Limb (tissue), 2 donors: ENCODE results near the gene COBL.

Experiments used
- DNase-seq, 2 donors: peaks; one replicate each; pipeline ENCODE4 v3.0.0-alpha.2; 2016; ENCODE audit errors: extremely low spot score in 2 of 2

COBL gene

GRCh38 chr7:51255536-51256208 is 60.9 kb downstream of the COBL start:
- peak; percentile 48 to 53 for DNase-seq

GRCh38 chr7:51255036-51255435 is 61.6 kb downstream of the COBL start:
- DNase-seq: no peak

GRCh38 chr7:51253157-51253556 is 63.5 kb downstream of the COBL start:
- no peak for DNase-seq

- no peak for DNase-seq
Observed at GRCh38 chr7:51251290-51251689, 65.3 kb downstream of the COBL start.

- DNase-seq: no peak
Observed at GRCh38 chr7:51250512-51250911, 66.1 kb downstream of the COBL start.

- no peak for DNase-seq
Observed at GRCh38 chr7:51249991-51250390, 66.6 kb downstream of the COBL start.

GRCh38 chr7:51249187-51249945 is 67.2 kb downstream of the COBL start:
- no peak for DNase-seq

GRCh38 chr7:51246258-51247245 is 70.1 kb downstream of the COBL start:
- DNase-seq: peak in 1 of 2 donors; percentile 37

- no peak for DNase-seq
Observed at GRCh38 chr7:51244885-51245284, 71.7 kb downstream of the COBL start.

- peak in 1 of 2 donors; percentile 9 for DNase-seq
Observed at GRCh38 chr7:51244053-51244452, 72.6 kb downstream of the COBL start.

GRCh38 chr7:51243631-51244030 is 73.0 kb downstream of the COBL start:
- DNase-seq: peak in 1 of 2 donors; percentile 9

GRCh38 chr7:51242881-51243518 is 73.6 kb downstream of the COBL start:
- peak in 1 of 2 donors; percentile 15 for DNase-seq

GRCh38 chr7:51242007-51242691 is 74.5 kb downstream of the COBL start:
- no peak for DNase-seq

- no peak for DNase-seq
Observed at GRCh38 chr7:51240868-51241267, 75.7 kb downstream of the COBL start.

GRCh38 chr7:51239691-51240090 is 76.9 kb downstream of the COBL start:
- no peak for DNase-seq

- no peak for DNase-seq
Observed at GRCh38 chr7:51238981-51239495, 77.6 kb downstream of the COBL start.

- DNase-seq: no peak
Observed at GRCh38 chr7:51237446-51238133, 79.0 kb downstream of the COBL start.

GRCh38 chr7:51236470-51237132 is 80.0 kb downstream of the COBL start:
- DNase-seq: no peak

GRCh38 chr7:51235593-51236313 is 80.9 kb downstream of the COBL start:
- DNase-seq: no peak
